Memory B cell (primary cell): ENCODE data around the gene NFKBIL1.

Experiments used
- ATAC-seq: fragments of 150-1000 bp; cut with Tn5 transposase; 2 replicates; pipeline ENCODE4 v1.10.0; 2021; ENCODE audit warnings: low read depth, mild to moderate bottlenecking, moderate library complexity
- DNase-seq, 2 donors: peaks; one replicate each; pipeline ENCODE4 v3.0.0; 2022; ENCODE audit warnings: low spot score in 2 of 2
- H3K27ac Mint-ChIP-seq: one replicate; pipeline ENCODE4 v1.8.0; 2022; ENCODE audit warnings: mild to moderate bottlenecking, moderate library complexity, mixed read lengths
- H3K27me3 Mint-ChIP-seq: one replicate; pipeline ENCODE4 v1.8.0; 2022; ENCODE audit warnings: mixed read lengths
- H3K36me3 Mint-ChIP-seq: one replicate; pipeline ENCODE4 v1.8.0; 2022; ENCODE audit warnings: mild to moderate bottlenecking, mixed read lengths
- H3K4me1 Mint-ChIP-seq: one replicate; pipeline ENCODE4 v1.8.0; 2022; ENCODE audit warnings: mixed read lengths
- H3K4me3 Mint-ChIP-seq: one replicate; pipeline ENCODE4 v1.8.0; 2022; ENCODE audit warnings: mild to moderate bottlenecking, moderate library complexity, mixed read lengths
- H3K9me3 Mint-ChIP-seq: one replicate; pipeline ENCODE4 v1.8.0; 2022; ENCODE audit warnings: mixed read lengths

NFKBIL1 gene

DNA sequence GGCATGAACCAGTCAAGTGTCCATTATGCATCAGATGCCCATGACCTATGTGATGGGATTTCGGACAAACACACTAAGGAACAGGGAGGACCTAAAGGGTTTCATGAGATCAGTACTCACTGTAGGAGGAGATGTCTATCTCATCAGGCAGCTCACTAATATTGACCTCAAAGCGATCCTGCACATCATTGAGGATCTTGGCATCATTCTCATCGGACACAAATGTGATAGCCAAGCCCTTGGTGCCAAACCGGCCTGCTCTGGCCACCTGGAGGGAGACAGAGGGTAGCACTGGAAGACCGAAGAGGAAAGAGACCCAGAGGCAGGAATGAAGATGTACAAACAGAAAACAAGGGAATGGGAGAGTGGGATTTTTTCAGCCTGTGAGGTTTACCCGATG is 16.7 kb upstream of the NFKBIL1 start:
- H3K4me3 Mint-ChIP-seq: no peak overlapping the region
- no peaks in the 10 kb centered on the region for H3K9me3 Mint-ChIP-seq
- H3K27ac Mint-ChIP-seq: no peak overlapping the region
- peaks cover 30% of the 10 kb centered on the region for H3K36me3 Mint-ChIP-seq
- ATAC-seq (no peak), DNase-seq (no peak)
- H3K27me3 Mint-ChIP-seq: no peaks in the 10 kb centered on the region
- peaks cover 14% of the 10 kb centered on the region for H3K4me1 Mint-ChIP-seq

DNA sequence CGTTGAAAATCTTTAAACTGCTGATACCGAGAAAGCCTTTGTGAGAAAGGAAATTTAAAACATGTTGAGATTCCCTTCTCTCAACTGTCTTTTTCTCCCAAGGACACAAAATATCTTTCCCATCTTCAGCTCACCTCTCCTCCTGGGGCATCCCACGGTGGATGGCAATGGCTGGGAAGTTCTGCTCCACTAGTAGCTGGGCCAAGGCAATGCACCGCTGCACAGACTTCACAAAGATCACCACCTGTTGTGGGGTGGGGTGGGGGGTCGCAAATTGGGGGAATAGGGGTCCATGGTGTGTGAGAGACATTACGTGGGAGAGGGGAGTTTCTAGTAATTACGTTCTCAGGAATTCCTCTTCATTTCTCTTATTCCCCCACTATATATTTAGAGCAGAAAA is 16.2 kb upstream of the NFKBIL1 start:
- Mint-ChIP-seq H3K27me3 (no peaks in the 10 kb centered on the region), H3K9me3 (no peaks in the 10 kb centered on the region), H3K36me3 (peaks cover 35% of the 10 kb centered on the region), H3K27ac (no peak overlapping the region), H3K4me1 (peaks cover 15% of the 10 kb centered on the region), H3K4me3 (no peak overlapping the region)
- ATAC-seq (no peak), DNase-seq (no peak)

GRCh38 chr6:31531771-31532643 is 15.4 kb upstream of the NFKBIL1 start:
- Mint-ChIP-seq H3K4me3 (no peak overlapping the region), H3K27ac (no peak overlapping the region), H3K4me1 (peaks cover 14% of the 10 kb centered on the region), H3K36me3 (peaks cover 40% of the 10 kb centered on the region), H3K27me3 (no peaks in the 10 kb centered on the region), H3K9me3 (no peaks in the 10 kb centered on the region)
- ATAC-seq (no peak), DNase-seq (no peak)

GRCh38 chr6:31532644-31533454 is 14.6 kb upstream of the NFKBIL1 start:
- Mint-ChIP-seq H3K4me3 (no peak overlapping the region), H3K27me3 (no peaks in the 10 kb centered on the region), H3K27ac (no peak overlapping the region), H3K36me3 (peaks cover 43% of the 10 kb centered on the region), H3K4me1 (peaks cover 17% of the 10 kb centered on the region), H3K9me3 (no peaks in the 10 kb centered on the region)
- DNase-seq (no peak), ATAC-seq (no peak)

- H3K9me3 Mint-ChIP-seq: no peaks in the 10 kb centered on the region
- no peak overlapping the region for H3K27ac Mint-ChIP-seq
- ATAC-seq: no peak
- DNase-seq: no peak
- peaks cover 20% of the 10 kb centered on the region for H3K4me1 Mint-ChIP-seq
- H3K36me3 Mint-ChIP-seq: peaks cover 47% of the 10 kb centered on the region
- no peak overlapping the region for H3K4me3 Mint-ChIP-seq
- no peaks in the 10 kb centered on the region for H3K27me3 Mint-ChIP-seq
Measured at GRCh38 chr6:31533455-31533841, 14.0 kb upstream of the NFKBIL1 start.

DNA sequence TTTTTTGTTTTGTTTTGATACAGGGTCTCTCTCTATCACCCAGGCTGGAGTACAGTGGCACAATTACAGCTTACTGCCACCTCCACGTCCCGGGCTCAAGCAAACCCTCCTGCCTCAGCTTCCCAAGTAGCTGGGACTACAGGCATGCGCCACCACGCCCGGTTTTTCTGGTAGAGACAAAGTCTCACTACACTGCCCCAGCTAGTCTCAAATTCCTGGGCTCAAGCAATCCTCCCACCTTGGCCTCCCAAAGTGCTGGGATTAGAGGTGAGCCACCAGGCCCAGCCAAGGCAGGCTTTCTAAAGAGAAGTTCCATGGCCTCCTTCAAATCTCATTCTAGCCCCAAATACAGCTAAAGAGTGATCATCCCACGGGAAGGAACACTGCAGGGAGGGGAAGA is 13.4 kb upstream of the NFKBIL1 start:
- DNase-seq (no peak), ATAC-seq (no peak)
- Mint-ChIP-seq H3K4me1 (peaks cover 26% of the 10 kb centered on the region), H3K27me3 (no peaks in the 10 kb centered on the region), H3K36me3 (peaks cover 53% of the 10 kb centered on the region), H3K4me3 (no peak overlapping the region), H3K27ac (no peak overlapping the region), H3K9me3 (no peaks in the 10 kb centered on the region)

GRCh38 chr6:31534521-31535040 is 12.8 kb upstream of the NFKBIL1 start:
- Mint-ChIP-seq H3K27me3 (no peaks in the 10 kb centered on the region), H3K9me3 (no peaks in the 10 kb centered on the region), H3K4me3 (no peak overlapping the region), H3K4me1 (peaks cover 31% of the 10 kb centered on the region), H3K36me3 (peaks cover 58% of the 10 kb centered on the region), H3K27ac (no peak overlapping the region)
- DNase-seq: no peak
- no peak for ATAC-seq

DNA sequence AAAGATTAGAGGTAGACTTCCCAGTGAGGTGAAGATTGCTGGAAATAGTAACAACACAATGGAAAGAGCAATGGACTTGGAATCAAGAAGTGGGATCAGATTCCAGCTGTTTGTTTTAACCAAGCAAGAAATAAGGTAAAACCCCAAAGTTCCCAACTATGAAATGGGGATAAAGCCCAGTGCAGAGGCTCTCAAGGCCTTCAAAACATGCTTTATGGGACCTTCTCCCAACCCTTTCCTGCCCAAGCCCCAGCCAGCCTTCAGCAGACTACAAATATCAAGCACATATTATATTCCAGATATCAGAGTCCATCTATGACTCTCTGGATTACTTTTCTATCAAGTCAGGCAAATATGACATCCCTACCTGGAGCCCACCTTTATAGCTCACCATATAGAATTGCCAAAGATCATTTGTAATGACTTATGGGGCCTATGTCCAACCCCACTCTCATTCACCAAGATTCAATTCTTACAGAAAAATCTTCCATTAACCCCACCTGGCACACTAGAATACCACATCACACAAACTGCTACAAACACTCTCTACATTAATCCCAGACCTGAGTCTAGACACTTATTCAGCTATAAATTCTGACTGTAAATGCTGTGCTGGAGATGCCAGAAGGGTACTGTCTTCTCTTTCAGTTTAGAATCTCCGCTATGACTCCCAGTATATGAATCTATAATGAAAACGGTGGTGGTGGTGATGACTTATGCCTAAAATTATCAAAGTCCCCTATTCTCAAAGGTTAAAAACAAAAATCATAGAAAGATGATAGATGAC is 11.7 kb upstream of the NFKBIL1 start:
- H3K9me3 Mint-ChIP-seq: no peaks in the 10 kb centered on the region
- H3K36me3 Mint-ChIP-seq: peaks cover 58% of the 10 kb centered on the region
- H3K4me1 Mint-ChIP-seq: peaks cover 36% of the 10 kb centered on the region
- no peaks in the 10 kb centered on the region for H3K27me3 Mint-ChIP-seq
- DNase-seq (no peak), ATAC-seq (no peak)
- no peak overlapping the region for H3K4me3 Mint-ChIP-seq
- H3K27ac Mint-ChIP-seq: no peak overlapping the region

- Mint-ChIP-seq H3K9me3 (no peaks in the 10 kb centered on the region), H3K4me1 (peaks cover 33% of the 10 kb centered on the region), H3K27ac (peak overlapping the region; percentile 94), H3K27me3 (no peaks in the 10 kb centered on the region), H3K4me3 (peak overlapping the region; percentile 2), H3K36me3 (peaks cover 47% of the 10 kb centered on the region)
- ATAC-seq: no peak
- DNase-seq: no peak
Measured at GRCh38 chr6:31538805-31539400, 8.5 kb upstream of the NFKBIL1 start.

GRCh38 chr6:31540640-31541039 is 6.8 kb upstream of the NFKBIL1 start:
- H3K36me3 Mint-ChIP-seq: peaks cover 36% of the 10 kb centered on the region
- H3K4me1 Mint-ChIP-seq: peaks cover 33% of the 10 kb centered on the region

GRCh38 chr6:31541059-31541657 is 6.2 kb upstream of the NFKBIL1 start:
- H3K4me1 Mint-ChIP-seq: peaks cover 30% of the 10 kb centered on the region
- peak; percentile 37 for ATAC-seq
- H3K36me3 Mint-ChIP-seq: peaks cover 31% of the 10 kb centered on the region
- peak overlapping the region; percentile 94 for H3K4me3 Mint-ChIP-seq
- H3K27ac Mint-ChIP-seq: peak overlapping the region; percentile 94
- H3K27me3 Mint-ChIP-seq: no peaks in the 10 kb centered on the region
- H3K9me3 Mint-ChIP-seq: no peaks in the 10 kb centered on the region
- DNase-seq: peak in 1 of 2 donors; percentile 58

More at GRCh38 chr6:31540640-31541039, 6.8 kb upstream of the NFKBIL1 start:
- no peak for ATAC-seq
- Mint-ChIP-seq H3K27ac (peak overlapping the region; percentile 94), H3K4me3 (peak overlapping the region; percentile 94), H3K27me3 (no peaks in the 10 kb centered on the region), H3K9me3 (no peaks in the 10 kb centered on the region)
- no peak for DNase-seq

DNA sequence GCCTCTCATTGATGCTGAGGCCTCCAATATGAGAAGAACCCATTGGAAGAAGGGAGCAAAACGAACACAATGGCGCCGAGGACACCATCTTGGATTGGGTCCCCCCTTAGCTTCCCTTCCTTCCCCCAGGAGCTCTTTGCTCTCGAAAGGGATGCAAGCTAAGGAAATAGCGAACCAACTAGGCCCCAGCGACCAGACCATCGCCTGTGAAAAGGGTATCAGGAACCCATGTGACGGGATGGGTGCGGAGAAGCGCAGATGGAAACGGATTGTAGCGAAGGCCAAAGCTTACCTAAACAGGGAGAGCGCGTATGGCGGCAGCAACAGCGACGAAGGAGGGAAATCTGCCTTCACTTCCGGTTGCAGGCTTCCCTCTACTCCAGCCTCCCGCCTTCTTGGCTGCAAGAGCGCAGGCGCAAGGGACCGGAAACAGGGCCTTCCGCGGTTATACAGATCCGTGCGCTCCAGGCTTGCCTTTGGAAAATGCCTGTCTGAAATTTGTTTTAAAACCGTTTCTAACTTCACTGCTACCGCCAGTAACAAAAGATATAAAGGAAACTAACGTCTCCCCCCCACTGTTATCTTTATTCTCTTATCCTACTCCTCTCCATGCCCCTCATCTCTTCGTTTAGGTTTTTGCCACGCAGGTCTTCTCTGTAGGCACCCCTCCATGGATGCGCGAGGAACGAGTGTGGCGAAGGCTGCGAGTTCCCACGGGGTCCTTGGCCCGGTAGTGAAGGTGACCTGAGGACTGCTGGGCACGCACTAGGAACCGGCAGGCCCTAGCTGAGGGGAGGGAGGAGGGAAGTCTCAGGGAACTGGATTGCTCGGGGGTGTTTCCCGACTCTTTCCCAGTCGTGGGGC is 5.5 kb upstream of the NFKBIL1 start, which contains the start of gene DDX39B:
Gene DDX39B, minus strand, starts transcription at position 346 of the 864 bp plus-strand sequence. CDS start 1,471 bp downstream, outside the sequence.
- peak; percentile 69 for ATAC-seq
- Mint-ChIP-seq H3K27ac (peak within 1 kb of the TSS; percentile 94), H3K27me3 (no peaks in the 10 kb centered on the region), H3K9me3 (no peaks in the 10 kb centered on the region), H3K4me3 (peak within 1 kb of the TSS; percentile 94), H3K36me3 (peaks cover 26% of the 10 kb centered on the region), H3K4me1 (peaks cover 35% of the 10 kb centered on the region)
- peak; percentile 85 to 91 for DNase-seq
